C4-2B (cell line): Measurements from ENCODE around the gene SGCE.

Experiments used
- H3K27ac ChIP-seq: fragments of 450-650 bp; 2 replicates; pipeline ENCODE4 v1.5.1; 2017
- ZFX ChIP-seq: fragments of 450-650 bp; IDR thresholded peaks from 2 replicates; pipeline ENCODE4 v1.6.1; 2017
- TF ChIP-seq, protein P1 (sequence below): fragments of 450-650 bp; conservative IDR thresholded peaks from 2 replicates; pipeline ENCODE4 v1.5.1; 2017; ENCODE audit warnings: mild to moderate bottlenecking

Gene SGCE

GRCh38 chr7:94588075-94588474 is 67.9 kb downstream of the SGCE start:
- H3K27ac ChIP-seq = no peak overlapping the region
- TF ChIP-seq, protein P1, sequence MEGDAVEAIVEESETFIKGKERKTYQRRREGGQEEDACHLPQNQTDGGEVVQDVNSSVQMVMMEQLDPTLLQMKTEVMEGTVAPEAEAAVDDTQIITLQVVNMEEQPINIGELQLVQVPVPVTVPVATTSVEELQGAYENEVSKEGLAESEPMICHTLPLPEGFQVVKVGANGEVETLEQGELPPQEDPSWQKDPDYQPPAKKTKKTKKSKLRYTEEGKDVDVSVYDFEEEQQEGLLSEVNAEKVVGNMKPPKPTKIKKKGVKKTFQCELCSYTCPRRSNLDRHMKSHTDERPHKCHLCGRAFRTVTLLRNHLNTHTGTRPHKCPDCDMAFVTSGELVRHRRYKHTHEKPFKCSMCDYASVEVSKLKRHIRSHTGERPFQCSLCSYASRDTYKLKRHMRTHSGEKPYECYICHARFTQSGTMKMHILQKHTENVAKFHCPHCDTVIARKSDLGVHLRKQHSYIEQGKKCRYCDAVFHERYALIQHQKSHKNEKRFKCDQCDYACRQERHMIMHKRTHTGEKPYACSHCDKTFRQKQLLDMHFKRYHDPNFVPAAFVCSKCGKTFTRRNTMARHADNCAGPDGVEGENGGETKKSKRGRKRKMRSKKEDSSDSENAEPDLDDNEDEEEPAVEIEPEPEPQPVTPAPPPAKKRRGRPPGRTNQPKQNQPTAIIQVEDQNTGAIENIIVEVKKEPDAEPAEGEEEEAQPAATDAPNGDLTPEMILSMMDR = no peak
- TF ChIP-seq ZFX = no peak

- H3K27ac ChIP-seq = no peak overlapping the region
- TF ChIP-seq, protein P1 = no peak
- no peak for TF ChIP-seq ZFX
These were observed 71.8 kb downstream of the SGCE start for GRCh38 chr7:94584113-94584512.

- no peak overlapping the region for H3K27ac ChIP-seq
- no peak for TF ChIP-seq ZFX
- TF ChIP-seq, protein P1 = no peak
These were observed 75.3 kb downstream of the SGCE start for GRCh38 chr7:94580601-94581000.

- TF ChIP-seq, protein P1 = no peak
- TF ChIP-seq ZFX = no peak
- H3K27ac ChIP-seq = no peak overlapping the region
These were observed 76.5 kb downstream of the SGCE start for GRCh38 chr7:94579470-94579869.

GRCh38 chr7:94578614-94579013 is 77.3 kb downstream of the SGCE start:
- TF ChIP-seq ZFX = no peak
- TF ChIP-seq, protein P1 = no peak
- no peak overlapping the region for H3K27ac ChIP-seq

DNA sequence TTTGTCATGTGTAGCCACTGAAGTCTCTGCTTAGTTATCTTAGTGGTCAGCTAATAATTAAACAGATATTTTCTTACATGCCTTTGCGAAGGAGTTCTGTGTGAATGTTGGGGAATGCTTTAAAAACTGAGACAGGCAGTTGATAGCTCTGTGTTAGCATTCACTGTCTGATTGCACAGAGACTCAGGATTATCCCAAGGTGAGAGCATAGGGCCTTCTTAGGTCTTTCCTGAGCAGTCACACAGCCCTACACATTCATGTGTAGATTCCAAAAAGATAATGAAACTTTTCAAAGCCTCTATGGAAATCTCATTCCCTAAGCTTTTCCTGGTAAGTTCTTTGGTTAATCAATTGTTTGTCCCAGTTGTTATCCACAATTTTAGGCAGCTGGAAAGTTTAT is 78.6 kb downstream of the SGCE start:
- TF ChIP-seq, protein P1 = no peak
- TF ChIP-seq ZFX = no peak
- no peak overlapping the region for H3K27ac ChIP-seq

GRCh38 chr7:94576316-94576715 is 79.6 kb downstream of the SGCE start:
- TF ChIP-seq, protein P1 = no peak
- TF ChIP-seq ZFX = no peak
- no peak overlapping the region for H3K27ac ChIP-seq
